Memory B cell (primary cell): ENCODE results near the gene GNAI3.

Experiments
- ATAC-seq: fragments of 150-1000 bp; cut with Tn5 transposase; 2 replicates; pipeline ENCODE4 v1.10.0; 2021; ENCODE audit warnings: low read depth, mild to moderate bottlenecking, moderate library complexity
- DNase-seq, 2 donors: peaks; one replicate each; pipeline ENCODE4 v3.0.0; 2022; ENCODE audit warnings: low spot score in 2 of 2
- H3K27ac Mint-ChIP-seq: one replicate; pipeline ENCODE4 v1.8.0; 2022; ENCODE audit warnings: mild to moderate bottlenecking, moderate library complexity, mixed read lengths
- H3K27me3 Mint-ChIP-seq: one replicate; pipeline ENCODE4 v1.8.0; 2022; ENCODE audit warnings: mixed read lengths
- H3K36me3 Mint-ChIP-seq: one replicate; pipeline ENCODE4 v1.8.0; 2022; ENCODE audit warnings: mild to moderate bottlenecking, mixed read lengths
- H3K4me1 Mint-ChIP-seq: one replicate; pipeline ENCODE4 v1.8.0; 2022; ENCODE audit warnings: mixed read lengths
- H3K4me3 Mint-ChIP-seq: one replicate; pipeline ENCODE4 v1.8.0; 2022; ENCODE audit warnings: mild to moderate bottlenecking, moderate library complexity, mixed read lengths
- H3K9me3 Mint-ChIP-seq: one replicate; pipeline ENCODE4 v1.8.0; 2022; ENCODE audit warnings: mixed read lengths

GNAI3 gene

GRCh38 chr1:109548321-109549267 is at the start of gene GNAI3:
TSS of gene GNAI3 (plus strand) at chr1:109548615. CDS start at chr1:109548721, 106 bp downstream.
- Mint-ChIP-seq H3K4me1 (peaks cover 29% of the 10 kb centered on the region), H3K36me3 (peaks cover 1% of the 10 kb centered on the region), H3K9me3 (no peaks in the 10 kb centered on the region), H3K27me3 (no peaks in the 10 kb centered on the region), H3K27ac (peak within 1 kb of the TSS; percentile 97), H3K4me3 (peak within 1 kb of the TSS; percentile 96)
- peak; percentile 91 for ATAC-seq
- DNase-seq, result peak; percentile 85 to 94

GRCh38 chr1:109499081-109499480 is 49.3 kb upstream of the GNAI3 start:
- H3K36me3 Mint-ChIP-seq, result peaks cover 8% of the 10 kb centered on the region
- no peak for ATAC-seq
- no peak overlapping the region for H3K27ac Mint-ChIP-seq
- peaks cover 28% of the 10 kb centered on the region for H3K4me1 Mint-ChIP-seq
- no peak overlapping the region for H3K4me3 Mint-ChIP-seq
- no peak for DNase-seq
- H3K27me3 Mint-ChIP-seq, result no peaks in the 10 kb centered on the region
- no peaks in the 10 kb centered on the region for H3K9me3 Mint-ChIP-seq

DNA sequence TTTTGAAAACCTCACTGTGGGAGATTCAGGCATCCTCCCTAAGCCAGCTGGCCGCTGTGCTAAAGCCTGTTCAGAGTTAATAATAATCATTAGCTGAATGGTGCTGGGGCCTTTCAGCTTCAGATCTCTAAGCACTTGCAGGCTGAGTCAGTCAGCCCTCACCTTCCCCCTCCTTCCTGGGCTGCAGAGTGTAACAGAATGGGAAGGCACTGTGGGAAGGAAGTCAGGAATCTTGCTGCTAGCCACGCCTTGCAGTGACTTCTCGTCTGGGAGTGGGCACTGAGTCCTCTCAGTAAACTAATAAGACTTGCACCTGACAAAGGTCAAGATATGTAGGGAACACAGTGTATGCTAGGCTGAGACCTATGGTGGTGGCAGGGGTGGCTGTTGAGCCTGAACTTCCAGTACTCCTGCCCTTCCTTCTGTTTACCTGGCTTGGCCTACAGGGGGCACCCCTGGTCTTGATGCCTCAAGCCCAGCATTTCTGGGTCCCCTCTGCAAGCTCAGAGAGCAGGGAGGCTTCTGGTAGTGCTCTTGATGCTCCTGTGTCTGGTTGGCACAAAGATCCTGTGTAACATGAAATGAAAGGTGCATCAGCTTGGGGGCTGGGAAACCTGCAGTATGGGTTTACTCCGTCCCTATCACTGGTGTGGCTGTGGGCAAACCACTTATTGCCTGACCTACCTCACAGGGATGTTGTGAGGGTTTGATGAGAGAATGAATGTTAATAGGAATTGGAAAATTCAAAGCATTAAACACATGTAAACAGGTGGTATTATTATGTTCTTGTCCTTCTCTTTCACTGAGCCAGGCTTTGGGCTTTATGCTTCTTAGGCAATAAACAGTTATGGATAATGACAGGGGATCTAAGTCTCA is 48.5 kb upstream of the GNAI3 start:
- ATAC-seq (no peak), DNase-seq (no peak)
- H3K36me3 Mint-ChIP-seq, result peaks cover 8% of the 10 kb centered on the region
- no peak overlapping the region for H3K27ac Mint-ChIP-seq
- H3K27me3 Mint-ChIP-seq, result no peaks in the 10 kb centered on the region
- H3K4me3 Mint-ChIP-seq, result no peak overlapping the region
- H3K9me3 Mint-ChIP-seq, result no peaks in the 10 kb centered on the region
- H3K4me1 Mint-ChIP-seq, result peaks cover 24% of the 10 kb centered on the region

DNA sequence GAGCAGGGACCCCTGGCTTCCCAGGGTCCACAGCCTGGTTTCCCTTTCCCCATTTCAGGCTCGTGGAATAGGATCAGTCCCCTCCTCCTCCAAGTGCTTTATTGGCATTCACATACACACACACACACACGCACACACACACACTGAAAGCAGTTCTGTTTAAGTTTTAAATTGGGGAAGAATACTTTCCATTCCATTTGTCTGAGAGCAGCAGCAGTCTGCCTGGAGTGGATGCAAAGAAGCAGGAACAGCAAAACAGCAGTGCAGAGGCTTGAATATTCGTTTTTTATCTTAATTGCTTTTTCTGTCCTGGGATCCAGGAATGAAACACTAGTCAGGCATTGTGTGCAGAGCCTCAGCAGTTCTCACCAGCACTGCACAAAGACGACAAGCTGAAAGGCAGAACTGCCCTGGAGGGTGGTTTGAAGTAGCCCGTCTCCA is 47.5 kb upstream of the GNAI3 start:
- H3K27me3 Mint-ChIP-seq, result no peaks in the 10 kb centered on the region
- no peak overlapping the region for H3K4me3 Mint-ChIP-seq
- H3K27ac Mint-ChIP-seq, result no peak overlapping the region
- peaks cover 17% of the 10 kb centered on the region for H3K4me1 Mint-ChIP-seq
- DNase-seq, result no peak
- H3K36me3 Mint-ChIP-seq, result peaks cover 8% of the 10 kb centered on the region
- H3K9me3 Mint-ChIP-seq, result no peaks in the 10 kb centered on the region
- ATAC-seq, result no peak

DNA sequence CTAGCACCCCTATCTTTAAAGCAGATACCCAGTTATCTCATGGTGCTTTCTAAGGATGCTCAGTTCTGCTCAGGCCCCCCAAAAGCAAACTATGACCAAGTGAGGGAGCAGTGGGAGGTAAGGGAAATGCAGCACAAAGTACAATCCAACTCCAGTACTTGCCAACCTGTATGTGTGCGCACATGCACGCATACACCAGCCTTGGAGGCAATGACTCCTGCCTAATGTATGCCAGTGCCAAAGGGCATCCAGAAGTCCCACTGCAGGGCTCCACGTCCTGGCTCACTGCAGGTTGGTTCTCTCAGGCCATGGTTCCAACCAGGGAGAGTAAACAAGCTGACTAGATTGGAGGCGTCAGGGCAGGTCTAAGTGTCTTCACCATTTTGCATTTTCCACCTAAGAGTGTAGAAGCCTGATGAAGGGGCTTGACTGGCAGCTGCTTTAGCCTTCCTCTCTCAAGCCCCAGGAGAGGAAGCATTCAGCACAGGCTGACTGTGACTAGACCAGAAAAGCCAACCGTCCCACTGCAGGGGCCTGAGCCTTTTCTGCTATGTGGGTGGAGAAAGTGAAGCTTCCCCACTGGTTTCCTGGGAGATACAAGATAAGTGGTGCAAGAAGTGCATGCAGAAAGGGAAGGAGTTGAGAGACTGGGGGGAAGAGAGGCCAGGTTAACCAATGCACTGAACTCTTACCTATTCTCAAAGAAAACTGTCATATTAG is 46.6 kb upstream of the GNAI3 start:
- no peak for DNase-seq
- peaks cover 9% of the 10 kb centered on the region for H3K4me1 Mint-ChIP-seq
- no peak overlapping the region for H3K27ac Mint-ChIP-seq
- no peaks in the 10 kb centered on the region for H3K27me3 Mint-ChIP-seq
- H3K36me3 Mint-ChIP-seq, result peaks cover under 1% of the 10 kb centered on the region
- no peak overlapping the region for H3K4me3 Mint-ChIP-seq
- ATAC-seq, result no peak
- H3K9me3 Mint-ChIP-seq, result no peaks in the 10 kb centered on the region

DNA sequence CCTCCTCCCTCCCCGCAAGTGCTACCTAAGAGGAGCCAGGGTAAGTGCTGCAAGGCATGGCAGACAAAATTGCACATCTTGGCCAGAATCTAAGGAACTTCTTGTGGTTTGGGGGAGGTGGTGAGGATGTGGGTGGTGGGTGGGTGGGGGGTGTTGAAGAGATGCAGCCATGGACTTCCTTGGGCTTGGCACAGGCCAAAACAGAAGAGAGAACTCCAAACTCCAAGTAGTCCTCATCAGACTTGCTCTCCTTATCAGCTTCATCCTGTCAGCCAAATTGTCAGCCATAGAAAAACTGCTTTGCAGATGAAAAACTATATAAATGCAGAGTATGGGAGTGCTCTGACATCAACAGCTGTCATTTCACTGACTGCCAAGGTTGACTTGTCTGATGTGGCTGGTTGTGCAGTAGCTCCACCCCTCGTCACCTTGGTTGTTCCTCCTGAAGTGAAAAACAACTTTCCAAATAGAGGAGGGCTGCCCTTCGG is 46.0 kb upstream of the GNAI3 start:
- Mint-ChIP-seq H3K4me1 (peaks cover 8% of the 10 kb centered on the region), H3K27me3 (no peaks in the 10 kb centered on the region), H3K27ac (no peak overlapping the region), H3K4me3 (no peak overlapping the region), H3K9me3 (no peaks in the 10 kb centered on the region), H3K36me3 (no peaks in the 10 kb centered on the region)
- ATAC-seq (no peak), DNase-seq (no peak)

- Mint-ChIP-seq H3K9me3 (no peaks in the 10 kb centered on the region), H3K4me1 (peaks cover 14% of the 10 kb centered on the region), H3K27ac (no peak overlapping the region), H3K4me3 (no peak overlapping the region), H3K27me3 (peaks cover 5% of the 10 kb centered on the region), H3K36me3 (no peaks in the 10 kb centered on the region)
- DNase-seq (no peak), ATAC-seq (no peak)
Observed at GRCh38 chr1:109503935-109504334, 44.5 kb upstream of the GNAI3 start.

DNA sequence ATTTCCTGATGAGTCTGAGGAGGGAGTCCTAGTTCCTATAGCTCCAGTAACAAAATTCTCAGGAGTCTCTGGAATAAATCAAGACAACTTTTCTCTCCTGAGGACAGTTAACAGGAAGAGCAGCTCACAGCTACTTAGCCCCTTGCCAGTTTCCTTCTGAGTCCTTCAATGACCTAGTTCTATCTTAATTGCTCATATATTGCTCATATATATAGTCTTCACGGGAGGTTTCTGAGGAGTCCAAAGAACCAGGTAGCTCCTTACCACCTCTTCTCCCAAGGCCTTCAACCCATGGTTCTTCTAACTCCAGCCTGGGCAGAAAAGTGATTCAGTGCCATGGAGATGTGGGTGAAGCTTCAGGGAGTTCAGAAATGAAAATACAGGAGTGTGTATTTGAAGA is 43.4 kb upstream of the GNAI3 start:
- no peak for DNase-seq
- H3K4me3 Mint-ChIP-seq, result no peak overlapping the region
- peaks cover 5% of the 10 kb centered on the region for H3K27me3 Mint-ChIP-seq
- no peak for ATAC-seq
- peaks cover 19% of the 10 kb centered on the region for H3K4me1 Mint-ChIP-seq
- no peak overlapping the region for H3K27ac Mint-ChIP-seq
- H3K36me3 Mint-ChIP-seq, result no peaks in the 10 kb centered on the region
- H3K9me3 Mint-ChIP-seq, result no peaks in the 10 kb centered on the region

DNA sequence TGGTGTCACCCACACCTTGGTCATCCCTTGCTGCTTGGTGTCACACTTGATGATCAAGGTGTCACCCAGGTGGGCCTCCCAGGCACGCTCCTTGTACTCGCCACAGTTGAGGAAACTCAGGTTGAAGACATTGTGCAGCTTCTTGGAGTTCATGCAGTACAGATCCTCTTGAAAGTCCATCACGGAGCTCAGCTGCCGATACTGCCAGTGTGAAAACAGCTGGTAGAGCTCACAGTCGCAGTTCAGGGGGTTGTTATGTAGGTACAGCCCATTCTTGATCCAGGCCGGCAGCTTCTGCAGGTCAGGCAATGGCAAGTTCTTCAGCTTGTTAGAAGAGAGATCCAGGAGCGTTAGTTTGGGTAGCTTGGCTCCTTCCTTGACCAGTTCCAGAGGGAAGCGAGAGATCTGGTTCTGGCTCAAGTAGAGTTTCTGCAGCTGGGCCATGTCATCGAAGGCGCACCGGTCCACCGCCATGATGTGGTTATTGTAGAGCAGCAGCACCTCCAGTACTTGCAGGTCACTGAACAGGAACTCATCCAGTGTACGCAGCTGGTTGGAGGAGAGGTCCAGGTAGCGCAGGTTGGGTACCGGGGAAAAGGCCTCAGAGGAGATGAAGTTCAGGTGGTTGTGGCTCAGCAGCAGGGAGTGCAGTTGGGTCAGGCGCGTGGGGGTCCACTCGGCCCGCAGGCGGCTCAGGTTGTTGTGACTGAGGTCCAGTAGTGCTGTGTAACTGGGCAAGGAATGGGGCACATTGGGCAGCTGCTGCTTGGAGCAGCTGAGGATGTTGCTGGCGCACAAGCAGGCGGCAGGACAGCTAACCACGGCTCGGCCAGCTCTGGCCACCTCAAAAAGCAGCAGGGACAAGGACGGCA is 40.2 kb upstream of the GNAI3 start:
- Mint-ChIP-seq H3K4me1 (peaks cover 20% of the 10 kb centered on the region), H3K4me3 (peak overlapping the region; percentile 84), H3K9me3 (no peaks in the 10 kb centered on the region), H3K27me3 (peaks cover 9% of the 10 kb centered on the region), H3K27ac (peak overlapping the region; percentile 81), H3K36me3 (no peaks in the 10 kb centered on the region)
- ATAC-seq (no peak), DNase-seq (no peak)

DNA sequence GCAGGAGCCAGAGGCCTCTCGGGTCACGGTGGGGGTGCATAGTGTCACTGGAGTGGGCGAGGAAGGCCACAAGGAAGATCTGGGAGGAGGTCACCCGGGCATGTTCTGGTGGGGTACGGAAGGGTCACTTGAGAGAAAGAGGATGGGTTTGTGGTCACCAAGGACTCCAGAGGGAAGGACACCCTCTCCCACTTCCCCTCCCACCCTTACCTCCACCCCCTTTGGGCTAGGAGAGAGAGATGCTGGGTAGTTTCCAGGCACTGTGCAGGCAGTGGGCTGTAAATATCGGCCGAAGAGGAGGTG is 39.6 kb upstream of the GNAI3 start:
- Mint-ChIP-seq H3K4me1 (peaks cover 20% of the 10 kb centered on the region), H3K27ac (peak overlapping the region; percentile 81), H3K36me3 (no peaks in the 10 kb centered on the region), H3K9me3 (no peaks in the 10 kb centered on the region), H3K27me3 (peaks cover 9% of the 10 kb centered on the region), H3K4me3 (peak overlapping the region; percentile 84)
- no peak for DNase-seq
- no peak for ATAC-seq

- H3K4me3 Mint-ChIP-seq, result peak within 1 kb of the TSS; percentile 89
- no peaks in the 10 kb centered on the region for H3K36me3 Mint-ChIP-seq
- no peaks in the 10 kb centered on the region for H3K9me3 Mint-ChIP-seq
- peak; percentile 83 for ATAC-seq
- H3K4me1 Mint-ChIP-seq, result peaks cover 20% of the 10 kb centered on the region
- H3K27ac Mint-ChIP-seq, result peak within 1 kb of the TSS; percentile 81
- peaks cover 9% of the 10 kb centered on the region for H3K27me3 Mint-ChIP-seq
- peak; percentile 40 to 58 for DNase-seq
Observed at GRCh38 chr1:109509176-109510134, 39.0 kb upstream of the GNAI3 start, which contains the start of gene AMIGO1. TSS of gene AMIGO1 (minus strand) at chr1:109509727. CDS start at chr1:109508912, 815 bp downstream.

- no peak for ATAC-seq
- DNase-seq, result no peak
- Mint-ChIP-seq H3K9me3 (no peaks in the 10 kb centered on the region), H3K4me1 (peaks cover 16% of the 10 kb centered on the region), H3K27ac (no peak overlapping the region), H3K27me3 (peaks cover 17% of the 10 kb centered on the region), H3K4me3 (no peak overlapping the region), H3K36me3 (no peaks in the 10 kb centered on the region)
Observed at GRCh38 chr1:109513110-109513710, 35.2 kb upstream of the GNAI3 start.
